Left lung (tissue), 10 donors: ENCODE results near the gene BDKRB2. TPM values are rescaled to one million over a fixed set of nuclear protein-coding genes. Genes with fewer than 3 reads are reported as not detected.

Source experiments
- ATAC-seq: fragments of 200-7000 bp; cut with Tn5 transposase; one replicate; pipeline ENCODE4 v1.9.1; 2020; ENCODE audit warnings: moderate library complexity
- DNase-seq, 4 donors: peaks; one replicate each; pipeline ENCODE4 v3.0.0-alpha.2; 2013 to 2020
- H3K27ac ChIP-seq, 2 donors: fragments of 200-600 bp; sonication (generic) in 1 of 2; one replicate each; pipeline versions ENCODE4 v1.5.0 to v1.8.0; 2020 to 2021
- H3K27me3 ChIP-seq, 2 donors: fragments of 200-600 bp; sonication (generic) in 1 of 2; one replicate each; pipeline versions ENCODE4 v1.5.0 to v1.8.0; 2020 to 2021
- H3K36me3 ChIP-seq, 2 donors: fragments of 200-600 bp; sonication (generic) in 1 of 2; one replicate each; pipeline versions ENCODE4 v1.5.0 to v1.8.0; 2020 to 2021
- H3K4me1 ChIP-seq, 2 donors: fragments of 200-600 bp; one replicate each; pipeline ENCODE4 v1.8.0; 2021
- H3K4me3 ChIP-seq, 2 donors: fragments of 200-600 bp; sonication (generic) in 1 of 2; one replicate each; pipeline versions ENCODE4 v1.5.0 to v1.8.0; 2020 to 2021; ENCODE audit warnings: mild to moderate bottlenecking in 1 of 2
- H3K9me3 ChIP-seq, 2 donors: fragments of 200-600 bp; sonication (generic) in 1 of 2; one replicate each; pipeline versions ENCODE4 v1.5.0 to v1.8.0; 2020 to 2021
- CTCF ChIP-seq, 2 donors: fragments of 200-600 bp; sonication (generic) in 1 of 2; IDR thresholded peaks; one replicate each; pipeline versions ENCODE4 v1.5.0 to v1.8.0; 2021; ENCODE audit warnings: antibody characterized with exemption in 2 of 2
- intact Hi-C, 2 donors: fragments of 100-400 bp; cut with DNase I; formaldehyde crosslinking; loops; one replicate each; pipeline versions ENCODE4 v1.11.2 to v1.14.2; 2022
- polyA plus RNA-seq, 6 donors: library from polyadenylated mRNA; unstranded; fragments of 120-200 nt; gene quantifications; one replicate each; pipeline ENCODE4 v1.2.1, GENCODE V29; 2013; ENCODE audit not compliant: insufficient read length in 6 of 6
- total RNA-seq, 2 donors: library from RNA; stranded (reverse); fragmentation: NEBNext Ultra II Directional; extraction: Animal tissue kit (Norgen Biotek cat#: 25700); gene quantifications; one replicate each; pipeline ENCODE4 v1.2.1, GENCODE V29; 2021
- donor health status: DM: no; HTN: yes; CAD: no.
- donor health status: DM: no; HTN: no; CAD: no.

BDKRB2 gene
- total and polyA plus RNA-seq, 8 donors, result 0.80 to 1.9 (median 1.2) TPM

DNA sequence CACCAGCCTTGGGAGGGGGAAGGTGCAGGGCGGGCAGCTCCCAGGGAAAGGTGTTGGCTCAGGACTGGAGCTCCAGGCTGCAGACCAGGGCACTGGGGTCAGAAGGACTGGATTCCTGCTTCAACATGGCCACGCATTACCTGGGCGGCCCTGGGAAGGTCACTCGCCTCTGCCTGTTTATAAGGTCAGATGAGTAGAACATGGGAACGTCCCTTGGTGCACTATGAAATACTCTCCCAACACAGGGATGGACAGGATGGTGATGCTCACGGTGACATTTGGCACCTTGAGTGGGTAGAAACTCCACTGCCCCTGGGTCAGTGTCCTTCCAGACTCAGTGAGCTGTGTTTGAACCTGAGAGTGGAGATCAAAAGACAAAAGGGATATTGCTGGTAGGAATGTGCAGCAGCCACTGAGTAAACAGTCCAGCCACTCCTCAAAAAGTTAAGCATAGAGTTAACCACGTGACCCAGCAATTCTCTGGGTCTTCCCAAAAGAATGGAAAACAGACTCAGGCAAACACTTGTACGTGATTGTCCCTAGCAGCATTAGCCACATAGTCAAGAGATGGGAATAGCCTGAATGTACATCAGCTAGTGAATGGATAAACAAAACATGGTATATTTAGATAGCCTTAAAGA is 9.1 kb upstream of the BDKRB2 start:
- ATAC-seq, result peak; percentile 35
- Histone ChIP-seq H3K9me3 (no peaks in the 10 kb centered on the region), H3K36me3 (no peaks in the 10 kb centered on the region), H3K27me3 (peaks cover 0 to 8% of the 10 kb centered on the region in 2 donors), H3K4me1 (peaks cover 0 to 17% of the 10 kb centered on the region in 2 donors), H3K4me3 (no peak overlapping the region), H3K27ac (no peak overlapping the region)
- no peak for TF ChIP-seq CTCF (IDR thresholded peaks at IDR 0.05)
- intact Hi-C loops, result no loop called here
- no peak for DNase-seq

GRCh38 chr14:96197163-96197852 is 7.3 kb upstream of the BDKRB2 start:
- Histone ChIP-seq H3K36me3 (no peaks in the 10 kb centered on the region), H3K4me3 (no peak overlapping the region), H3K9me3 (no peaks in the 10 kb centered on the region), H3K27me3 (peaks cover 0 to 17% of the 10 kb centered on the region in 2 donors), H3K27ac (peak overlapping the region in 1 of 2 donors; percentile 48), H3K4me1 (peaks cover 0 to 17% of the 10 kb centered on the region in 2 donors)
- no peak for ATAC-seq
- intact Hi-C loops, result no loop called here
- peak in 1 of 4 donors; percentile 63 for DNase-seq
- TF ChIP-seq CTCF (IDR thresholded peaks at IDR 0.05), result no peak

- DNase-seq (peak in 1 of 4 donors; percentile 72), ATAC-seq (peak; percentile 27)
- no peak for TF ChIP-seq CTCF (IDR thresholded peaks at IDR 0.05)
- intact Hi-C loops, result no loop called here
- H3K27me3 ChIP-seq, result peaks cover 0 to 14% of the 10 kb centered on the region in 2 donors
- H3K27ac ChIP-seq, result peak overlapping the region; percentile 20 to 48
- no peaks in the 10 kb centered on the region for H3K36me3 ChIP-seq
- no peak overlapping the region for H3K4me3 ChIP-seq
- H3K9me3 ChIP-seq, result no peaks in the 10 kb centered on the region
- H3K4me1 ChIP-seq, result peaks cover 0 to 17% of the 10 kb centered on the region in 2 donors
These were observed 6.7 kb upstream of the BDKRB2 start for GRCh38 chr14:96197969-96198368.

- ATAC-seq (peak; percentile 79), DNase-seq (peak in 2 of 4 donors; percentile 53 to 81)
- Histone ChIP-seq H3K27ac (peak overlapping the region; percentile 20 to 48), H3K9me3 (no peaks in the 10 kb centered on the region), H3K4me1 (peaks cover 2 to 17% of the 10 kb centered on the region in 2 donors), H3K4me3 (no peak overlapping the region), H3K27me3 (peaks cover 0 to 20% of the 10 kb centered on the region in 2 donors), H3K36me3 (no peaks in the 10 kb centered on the region)
- no peak for TF ChIP-seq CTCF (IDR thresholded peaks at IDR 0.05)
- intact Hi-C loops, result no loop called here
These were observed 6.1 kb upstream of the BDKRB2 start for GRCh38 chr14:96198430-96199130.

DNA sequence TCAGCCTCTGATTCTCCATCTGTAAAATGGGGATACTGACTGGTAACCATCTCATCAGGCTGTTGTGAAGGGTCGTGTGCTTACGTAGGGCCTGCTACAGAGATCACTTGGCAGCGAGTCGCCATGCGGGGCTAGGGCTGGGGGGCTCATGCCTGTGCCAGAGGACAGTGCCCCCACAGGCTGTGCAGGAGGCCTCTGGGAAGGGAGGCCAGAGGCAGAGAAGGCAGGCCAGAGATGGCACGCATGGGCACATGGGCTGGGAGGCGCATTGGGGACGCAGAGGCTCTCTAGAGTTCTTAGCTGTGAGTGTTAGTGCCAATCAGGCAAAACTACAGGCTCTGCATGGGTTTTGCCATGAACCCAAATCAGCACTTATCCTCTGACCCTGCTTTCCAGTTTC is 3.5 kb upstream of the BDKRB2 start:
- no peak for ATAC-seq
- Histone ChIP-seq H3K4me3 (no peak overlapping the region), H3K27ac (no peak overlapping the region), H3K4me1 (peaks cover 8 to 26% of the 10 kb centered on the region in 2 donors), H3K9me3 (no peaks in the 10 kb centered on the region), H3K27me3 (peaks cover 0 to 46% of the 10 kb centered on the region in 2 donors), H3K36me3 (no peaks in the 10 kb centered on the region)
- intact Hi-C loops, result no loop called here
- DNase-seq, result peak in 1 of 4 donors; percentile 59
- TF ChIP-seq CTCF (IDR thresholded peaks at IDR 0.05), result no peak
